Progenitor cell of endocrine pancreas (in vitro differentiated cells): ENCODE results near the gene FCHSD2. TPM values are rescaled to one million over a fixed set of nuclear protein-coding genes. Genes with fewer than 3 reads are reported as not detected.
"Not testable (repeated sequence)": the region's sequence is repeated elsewhere in the genome, so short reads cannot be mapped to it uniquely, and the experiment has no call there.

Experiments
- DNase-seq: peaks from one replicate; pipeline ENCODE4 v3.0.0; 2021; ENCODE audit warnings: low spot score; ENCODE audit not compliant: unreplicated experiment
- H3K27ac Mint-ChIP-seq: 2 replicates; pipeline ENCODE4 v1.8.0; 2021; ENCODE audit warnings: mild to moderate bottlenecking, moderate library complexity, mixed read lengths
- H3K27me3 Mint-ChIP-seq: 2 replicates; pipeline ENCODE4 v1.8.0; 2021; ENCODE audit warnings: mixed read lengths
- H3K36me3 Mint-ChIP-seq: 2 replicates; pipeline ENCODE4 v1.8.0; 2022; ENCODE audit warnings: mixed read lengths; ENCODE audit not compliant: insufficient read depth
- H3K4me1 Mint-ChIP-seq: 2 replicates; pipeline ENCODE4 v1.8.0; 2021; ENCODE audit warnings: low read depth, mixed read lengths
- H3K4me3 Mint-ChIP-seq: 2 replicates; pipeline ENCODE4 v1.8.0; 2021; ENCODE audit warnings: low read depth, mild to moderate bottlenecking, moderate library complexity, mixed read lengths
- H3K9me3 Mint-ChIP-seq: 2 replicates; pipeline ENCODE4 v1.8.0; 2021; ENCODE audit warnings: low read depth, mixed read lengths
- CTCF ChIP-seq: fragments of 200-600 bp; sonication (generic); IDR thresholded peaks from one replicate; pipeline ENCODE4 v1.5.0; 2021; ENCODE audit warnings: antibody characterized with exemption, mild to moderate bottlenecking; ENCODE audit not compliant: unreplicated experiment
- total RNA-seq: library from RNA; stranded (reverse); gene quantifications from 2 replicates; pipeline ENCODE4 v1.2.1, GENCODE V29; 2021

The FCHSD2 gene
- total RNA-seq, 1 donor from 2014 or later = 35.4 TPM

GRCh38 chr11:73135346-73136284 is 6.5 kb downstream of the FCHSD2 start:
- H3K4me1 Mint-ChIP-seq = peaks cover 19% of the 10 kb centered on the region
- H3K36me3 Mint-ChIP-seq = peaks cover 4% of the 10 kb centered on the region
- no peak for TF ChIP-seq CTCF
- no peaks in the 10 kb centered on the region for H3K27me3 Mint-ChIP-seq
- H3K27ac Mint-ChIP-seq = no peak overlapping the region
- H3K9me3 Mint-ChIP-seq = no peaks in the 10 kb centered on the region
- no peak for DNase-seq
- H3K4me3 Mint-ChIP-seq = no peak overlapping the region

GRCh38 chr11:73132349-73132748 is 9.8 kb downstream of the FCHSD2 start:
- DNase-seq, H3K27ac Mint-ChIP-seq, H3K4me3 Mint-ChIP-seq, H3K4me1 Mint-ChIP-seq, H3K27me3 Mint-ChIP-seq, H3K9me3 Mint-ChIP-seq: not testable (repeated sequence)
- peaks cover 11% of the 10 kb centered on the region for H3K36me3 Mint-ChIP-seq

- Mint-ChIP-seq H3K9me3 (peaks cover 4% of the 10 kb centered on the region), H3K36me3 (peaks cover 14% of the 10 kb centered on the region), H3K27me3 (no peaks in the 10 kb centered on the region), H3K4me1 (no peaks in the 10 kb centered on the region), H3K27ac (no peak overlapping the region), H3K4me3 (no peak overlapping the region)
- DNase-seq = no peak
- no peak for TF ChIP-seq CTCF
These were observed 11.9 kb downstream of the FCHSD2 start for GRCh38 chr11:73130181-73130580.

- H3K27me3 Mint-ChIP-seq = no peaks in the 10 kb centered on the region
- H3K9me3 Mint-ChIP-seq = peaks cover 11% of the 10 kb centered on the region
- DNase-seq = no peak
- TF ChIP-seq CTCF = no peak
- no peak overlapping the region for H3K27ac Mint-ChIP-seq
- peaks cover 20% of the 10 kb centered on the region for H3K36me3 Mint-ChIP-seq
- no peaks in the 10 kb centered on the region for H3K4me1 Mint-ChIP-seq
- no peak overlapping the region for H3K4me3 Mint-ChIP-seq
These were observed 12.9 kb downstream of the FCHSD2 start for GRCh38 chr11:73129198-73129597.

GRCh38 chr11:73126804-73127480 is 15.2 kb downstream of the FCHSD2 start:
- no peaks in the 10 kb centered on the region for H3K27me3 Mint-ChIP-seq
- no peak overlapping the region for H3K4me3 Mint-ChIP-seq
- TF ChIP-seq CTCF = no peak
- no peak for DNase-seq
- peaks cover 18% of the 10 kb centered on the region for H3K36me3 Mint-ChIP-seq
- H3K27ac Mint-ChIP-seq = no peak overlapping the region
- H3K4me1 Mint-ChIP-seq = no peaks in the 10 kb centered on the region
- H3K9me3 Mint-ChIP-seq = peaks cover 11% of the 10 kb centered on the region
